K562 (cell line): ENCODE data around the gene GPT2. TPM values are rescaled to one million over a fixed set of nuclear protein-coding genes. Genes with fewer than 3 reads are reported as not detected.

Experiments
- BRF1 ChIP-seq: IDR thresholded peaks from 3 replicates; pipeline ENCODE4 v1.6.1; 2011; ENCODE audit warnings: borderline replicate concordance, mild to moderate bottlenecking; ENCODE audit not compliant: insufficient read length; ENCODE audit errors: extremely low read depth
- ESRRA ChIP-seq: fragments of 450-650 bp; IDR thresholded peaks from 2 replicates; pipeline ENCODE4 v1.6.1; 2014; ENCODE audit warnings: low read depth, mild to moderate bottlenecking, moderate library complexity, borderline replicate concordance
- SRSF9 ChIP-seq: fragments of 200-400 bp; formaldehyde crosslinking; IDR thresholded peaks from 2 replicates; pipeline ENCODE4 v1.6.1; 2017; ENCODE audit warnings: low read depth, low read length, borderline replicate concordance
- ZC3H4 ChIP-seq: sonication (generic); formaldehyde crosslinking; IDR thresholded peaks from 2 replicates; pipeline ENCODE4 v1.9.0; 2021; ENCODE audit warnings: missing genetic modification reagents, borderline replicate concordance
- ZNF133 ChIP-seq: fragments of 250-450 bp; sonication (Bioruptor Pico); IDR thresholded peaks from 2 replicates; pipeline ENCODE4 v1.4.0; 2020; ENCODE audit warnings: mild to moderate bottlenecking
- ZNF695 ChIP-seq: fragments of 450-650 bp; formaldehyde crosslinking; IDR thresholded peaks from 2 replicates; pipeline ENCODE4 v1.4.0; 2020; ENCODE audit warnings: mild to moderate bottlenecking, moderate library complexity
- ZNF75A ChIP-seq: fragments of 450-650 bp; formaldehyde crosslinking; IDR thresholded peaks from 2 replicates; pipeline ENCODE4 v1.4.0; 2020; ENCODE audit warnings: mild to moderate bottlenecking
- polyA plus RNA-seq, 8 experiments: library from polyadenylated mRNA; depleted of rRNA in 4 of 8; stranded (reverse) in 5 of 8; unstranded in 3 of 8; fragments of >200 nt; fragmentation: Nextera tagmentation in 2 of 8; fragmentation: Illumina TruSeq in 1 of 8; extraction: Ambion mirVana in 2 of 8; extraction: Trizol in 1 of 8; gene quantifications; 2 replicates each; pipeline versions ENCODE4 v1.2.1 to v1.2.3, GENCODE V29; 2011 to 2014; ENCODE audit warnings: inconsistent platforms in 1 of 8, missing spikeins in 1 of 8
- total RNA-seq, 7 experiments: library from RNA; depleted of rRNA in 6 of 7; stranded (reverse); fragments of >200 nt in 6 of 7; fragmentation: Illumina TruSeq in 2 of 7; extraction: Trizol in 2 of 7; gene quantifications; 2 replicates each; pipeline versions ENCODE4 v1.2.1 to v1.2.3, GENCODE V29; 2011 to 2021; ENCODE audit warnings: low replicate concordance in 1 of 7
- TF ChIP-seq, protein P1 (sequence below), 2 experiments: fragments of 200-800 bp in 1 of 2; sonication (Bioruptor generic) in 1 of 2; sonication (generic) in 1 of 2; formaldehyde crosslinking in 1 of 2; IDR thresholded peaks in 1 of 2; conservative IDR thresholded peaks in 1 of 2; 2 replicates each; pipeline versions ENCODE4 v1.5.0 to v1.6.1; 2016 to 2020; ENCODE audit warnings: missing compliant biosample characterization in 1 of 2, missing genetic modification characterization in 1 of 2, missing genetic modification reagents in 1 of 2
- TF ChIP-seq, protein P2 (sequence below), 2 experiments: fragments of 450-650 bp; conservative IDR thresholded peaks; 2 replicates each; pipeline ENCODE4 v1.6.1; 2017; ENCODE audit warnings: mild to moderate bottlenecking in 2 of 2, moderate library complexity in 2 of 2

The GPT2 gene
- total and polyA plus RNA-seq, 9 of the 15 experiments (the other 6 are each of a cell fraction or from before 2014, with no cell fraction given), result 0.79 to 14.4 (median 5.8) TPM

DNA sequence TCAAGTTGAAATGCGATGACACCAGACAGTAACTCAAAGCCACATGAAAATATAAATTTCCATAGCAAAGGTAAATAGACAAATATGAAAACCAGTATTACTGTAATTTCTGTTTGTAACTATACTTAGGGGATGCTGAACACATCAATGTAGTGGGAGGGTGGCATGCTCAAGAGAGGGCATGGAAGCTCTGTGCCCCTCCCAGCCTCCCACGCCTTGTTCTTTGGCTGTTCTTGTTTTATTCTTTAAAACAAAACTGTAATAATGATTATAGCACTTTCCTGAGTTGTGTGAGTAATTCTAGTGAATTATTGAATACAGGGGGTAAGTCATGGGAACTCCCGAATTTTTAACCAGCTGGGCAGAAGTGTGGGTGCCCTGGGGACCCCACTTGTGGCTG lies 11.0 kb upstream of the GPT2 start (continued):
- TF ChIP-seq ZNF133, result no peak
- TF ChIP-seq ZNF695 (CRISPR knock-in tag), result no peak
- TF ChIP-seq SRSF9, result no peak
- TF ChIP-seq BRF1, result no peak
- TF ChIP-seq, protein P1, sequence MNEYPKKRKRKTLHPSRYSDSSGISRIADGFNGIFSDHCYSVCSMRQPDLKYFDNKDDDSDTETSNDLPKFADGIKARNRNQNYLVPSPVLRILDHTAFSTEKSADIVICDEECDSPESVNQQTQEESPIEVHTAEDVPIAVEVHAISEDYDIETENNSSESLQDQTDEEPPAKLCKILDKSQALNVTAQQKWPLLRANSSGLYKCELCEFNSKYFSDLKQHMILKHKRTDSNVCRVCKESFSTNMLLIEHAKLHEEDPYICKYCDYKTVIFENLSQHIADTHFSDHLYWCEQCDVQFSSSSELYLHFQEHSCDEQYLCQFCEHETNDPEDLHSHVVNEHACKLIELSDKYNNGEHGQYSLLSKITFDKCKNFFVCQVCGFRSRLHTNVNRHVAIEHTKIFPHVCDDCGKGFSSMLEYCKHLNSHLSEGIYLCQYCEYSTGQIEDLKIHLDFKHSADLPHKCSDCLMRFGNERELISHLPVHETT (CRISPR knock-in tag; conservative IDR thresholded peaks at IDR 0.05 in 1 of 2, IDR thresholded peaks at IDR 0.05 in 1 of 2), result no peak
- TF ChIP-seq ESRRA, result no peak
- TF ChIP-seq ZC3H4, result no peak
- TF ChIP-seq ZNF75A, result no peak
- TF ChIP-seq, protein P2, sequence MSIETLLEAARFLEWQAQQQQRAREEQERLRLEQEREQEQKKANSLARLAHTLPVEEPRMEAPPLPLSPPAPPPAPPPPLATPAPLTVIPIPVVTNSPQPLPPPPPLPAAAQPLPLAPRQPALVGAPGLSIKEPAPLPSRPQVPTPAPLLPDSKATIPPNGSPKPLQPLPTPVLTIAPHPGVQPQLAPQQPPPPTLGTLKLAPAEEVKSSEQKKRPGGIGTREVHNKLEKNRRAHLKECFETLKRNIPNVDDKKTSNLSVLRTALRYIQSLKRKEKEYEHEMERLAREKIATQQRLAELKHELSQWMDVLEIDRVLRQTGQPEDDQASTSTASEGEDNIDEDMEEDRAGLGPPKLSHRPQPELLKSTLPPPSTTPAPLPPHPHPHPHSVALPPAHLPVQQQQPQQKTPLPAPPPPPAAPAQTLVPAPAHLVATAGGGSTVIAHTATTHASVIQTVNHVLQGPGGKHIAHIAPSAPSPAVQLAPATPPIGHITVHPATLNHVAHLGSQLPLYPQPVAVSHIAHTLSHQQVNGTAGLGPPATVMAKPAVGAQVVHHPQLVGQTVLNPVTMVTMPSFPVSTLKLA (conservative IDR thresholded peaks at IDR 0.05), result no peak
- TF ChIP-seq, all 486 proteins: peak for 0
